Measurements from ENCODE around the gene SLC22A12. TPM values are rescaled to one million over a fixed set of nuclear protein-coding genes. Genes with fewer than 3 reads are reported as not detected.

SLC22A12 gene
- polyA plus RNA-seq, 1 of the 3 experiments (the other 2 are of a cell fraction), result not detected

DNA sequence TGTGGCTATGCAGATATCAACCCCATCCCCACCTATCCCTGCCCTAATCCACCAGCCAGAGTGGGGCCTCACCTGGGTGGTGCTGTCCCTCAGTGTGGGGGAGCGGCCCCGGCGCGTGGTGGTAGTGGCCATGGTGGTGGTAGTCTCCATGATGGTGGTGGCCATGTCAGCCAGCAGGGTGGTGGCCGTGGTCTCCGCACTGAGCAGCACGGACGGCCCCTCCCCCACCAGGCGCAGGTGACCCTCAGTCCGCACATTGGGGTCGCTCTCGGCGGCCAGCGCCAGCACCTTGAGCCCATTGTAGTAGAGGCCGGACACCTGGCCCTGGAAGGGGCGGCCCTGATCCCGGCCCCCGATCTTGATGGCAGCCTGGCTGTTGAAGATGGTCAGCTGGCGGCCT is 31.7 kb downstream of the SLC22A12 start:
- H3K36me3 ChIP-seq (replicated peaks in 1 of 2; ENCODE audit: control insufficient read depth in 1 of 2, insufficient read depth in 2 of 2, low read length in 1 of 2), result no peaks in the 10 kb centered on the region

More for the DNA sequence above, 31.7 kb downstream of the SLC22A12 start:
- DNase-seq, result no peak
- TF ChIP-seq FOXM1 (IDR thresholded peaks at IDR 0.05; ENCODE audit: low read depth) (no peak), JUND (IDR thresholded peaks at IDR 0.05) (no peak), TCF12 (IDR thresholded peaks at IDR 0.05) (no peak), GATA2 (CRISPR knock-in tag; IDR thresholded peaks at IDR 0.05) (no peak), NFIC (IDR thresholded peaks at IDR 0.05; ENCODE audit: borderline replicate concordance) (no peak), RXRA (IDR thresholded peaks at IDR 0.05; ENCODE audit: borderline replicate concordance, low read depth) (no peak), RCOR1 (IDR thresholded peaks at IDR 0.05; ENCODE audit: low read length) (no peak), REST (IDR thresholded peaks at IDR 0.05; ENCODE audit: low read depth, low read length) (no peak)
- TF ChIP-seq, protein P1, sequence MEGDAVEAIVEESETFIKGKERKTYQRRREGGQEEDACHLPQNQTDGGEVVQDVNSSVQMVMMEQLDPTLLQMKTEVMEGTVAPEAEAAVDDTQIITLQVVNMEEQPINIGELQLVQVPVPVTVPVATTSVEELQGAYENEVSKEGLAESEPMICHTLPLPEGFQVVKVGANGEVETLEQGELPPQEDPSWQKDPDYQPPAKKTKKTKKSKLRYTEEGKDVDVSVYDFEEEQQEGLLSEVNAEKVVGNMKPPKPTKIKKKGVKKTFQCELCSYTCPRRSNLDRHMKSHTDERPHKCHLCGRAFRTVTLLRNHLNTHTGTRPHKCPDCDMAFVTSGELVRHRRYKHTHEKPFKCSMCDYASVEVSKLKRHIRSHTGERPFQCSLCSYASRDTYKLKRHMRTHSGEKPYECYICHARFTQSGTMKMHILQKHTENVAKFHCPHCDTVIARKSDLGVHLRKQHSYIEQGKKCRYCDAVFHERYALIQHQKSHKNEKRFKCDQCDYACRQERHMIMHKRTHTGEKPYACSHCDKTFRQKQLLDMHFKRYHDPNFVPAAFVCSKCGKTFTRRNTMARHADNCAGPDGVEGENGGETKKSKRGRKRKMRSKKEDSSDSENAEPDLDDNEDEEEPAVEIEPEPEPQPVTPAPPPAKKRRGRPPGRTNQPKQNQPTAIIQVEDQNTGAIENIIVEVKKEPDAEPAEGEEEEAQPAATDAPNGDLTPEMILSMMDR (IDR thresholded peaks at IDR 0.05), result no peak
- H3K4me3 ChIP-seq (ENCODE audit: low read depth in 2 of 2, low read length in 1 of 2), result no peak overlapping the region
- H3K79me2 ChIP-seq (ENCODE audit: insufficient read depth), result no peaks in the 10 kb centered on the region
- H3K9me2 ChIP-seq, result no peaks in the 10 kb centered on the region
- ChIA-PET CTCF (no interaction called here), POLR2A (no interaction called here)
- H3K27ac ChIP-seq (ENCODE audit: low read depth in 2 of 2, low read length in 1 of 2), result no peak overlapping the region; a peak in 1 of 4 replicates
- no peak overlapping the region for H3K4me2 ChIP-seq
- peaks cover 0 to 43% of the 10 kb centered on the region in 2 experiments; a peak in 2 of 4 replicates for H3K4me1 ChIP-seq (ENCODE audit: control insufficient read depth in 1 of 2, insufficient read depth in 2 of 2, low read depth in 1 of 2, low read length in 1 of 2)
- 81% methylated on average over 11 of the region's 19 CpGs for WGBS (ENCODE audit: low lambda C conversion rate)
- H4K20me1 ChIP-seq (ENCODE audit: insufficient read depth), result no peaks in the 10 kb centered on the region
- no peaks in the 10 kb centered on the region for H3F3A ChIP-seq (replicated peaks; ENCODE audit: insufficient read depth)
- H3K9ac ChIP-seq, result no peak overlapping the region
- H2AFZ ChIP-seq (ENCODE audit: low read depth), result no peak overlapping the region
- peaks cover 14% of the 10 kb centered on the region; the same call in 1 of the 2 replicates for H3K27me3 ChIP-seq (ENCODE audit: insufficient read depth)
- no peaks in the 10 kb centered on the region for H3K9me3 ChIP-seq
